ENCODE measurements around the gene AMOTL1. TPM values are rescaled to one million over a fixed set of nuclear protein-coding genes. Genes with fewer than 3 reads are reported as not detected.
A peak's percentile ranks its signal among the peaks of the same experiment; 100 is the strongest.

Gene AMOTL1
- total RNA-seq, 3 donors from 2014 or later, result 6.5 to 94.7 (median 11.3) TPM

DNA sequence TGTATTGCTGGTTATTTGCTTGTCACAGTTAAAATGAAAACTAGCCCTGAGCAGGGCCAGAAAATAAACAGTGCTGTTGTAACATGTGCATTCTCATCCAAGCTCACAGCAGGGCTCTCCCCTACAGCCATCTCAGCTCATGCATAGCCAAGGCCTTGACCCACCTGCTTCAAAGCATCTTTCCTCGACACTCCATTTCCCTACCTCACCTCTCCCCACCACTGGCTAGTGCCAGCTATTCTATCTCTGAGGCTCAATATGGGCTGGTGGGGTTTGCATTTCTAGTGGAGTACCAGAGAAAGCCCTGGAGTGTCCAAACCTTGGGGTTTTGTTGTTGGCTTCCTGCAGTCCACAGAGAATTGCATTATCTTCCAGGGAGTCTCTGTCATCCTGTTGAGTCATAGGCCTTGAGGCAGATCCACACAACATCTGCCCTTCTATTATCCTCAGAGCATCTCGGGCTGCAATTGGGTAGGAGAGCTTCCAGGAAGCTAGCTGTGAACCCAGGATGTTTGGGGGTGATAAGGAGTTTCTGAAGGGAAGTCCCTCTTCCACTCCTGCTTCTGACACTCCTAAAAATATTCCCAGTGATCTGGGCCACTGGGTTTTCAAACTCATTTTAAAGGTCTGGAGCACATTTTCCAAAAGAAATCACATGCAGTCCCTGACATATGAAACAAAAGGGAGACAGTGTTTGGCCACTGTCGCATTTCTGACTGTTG lies 36.1 kb upstream of the AMOTL1 start:
- Histone ChIP-seq H3K4me1 (ENCODE audit: low read depth) (no peaks in the 10 kb centered on the region), H3K9me3 (no peaks in the 10 kb centered on the region), H3K36me3 (ENCODE audit: low read depth) (no peaks in the 10 kb centered on the region), H3K4me3 (no peak overlapping the region)
- intact Hi-C loops (cut with DNase I, micrococcal nuclease), result loop anchor here in 1 of 2 donors (10.0 kb wide), 1 partner anchor 107 kb away; no protein-coding TSS in a partner anchor
- no peak for DNase-seq
- peak; percentile 49 for ATAC-seq
- TF ChIP-seq, protein P1, sequence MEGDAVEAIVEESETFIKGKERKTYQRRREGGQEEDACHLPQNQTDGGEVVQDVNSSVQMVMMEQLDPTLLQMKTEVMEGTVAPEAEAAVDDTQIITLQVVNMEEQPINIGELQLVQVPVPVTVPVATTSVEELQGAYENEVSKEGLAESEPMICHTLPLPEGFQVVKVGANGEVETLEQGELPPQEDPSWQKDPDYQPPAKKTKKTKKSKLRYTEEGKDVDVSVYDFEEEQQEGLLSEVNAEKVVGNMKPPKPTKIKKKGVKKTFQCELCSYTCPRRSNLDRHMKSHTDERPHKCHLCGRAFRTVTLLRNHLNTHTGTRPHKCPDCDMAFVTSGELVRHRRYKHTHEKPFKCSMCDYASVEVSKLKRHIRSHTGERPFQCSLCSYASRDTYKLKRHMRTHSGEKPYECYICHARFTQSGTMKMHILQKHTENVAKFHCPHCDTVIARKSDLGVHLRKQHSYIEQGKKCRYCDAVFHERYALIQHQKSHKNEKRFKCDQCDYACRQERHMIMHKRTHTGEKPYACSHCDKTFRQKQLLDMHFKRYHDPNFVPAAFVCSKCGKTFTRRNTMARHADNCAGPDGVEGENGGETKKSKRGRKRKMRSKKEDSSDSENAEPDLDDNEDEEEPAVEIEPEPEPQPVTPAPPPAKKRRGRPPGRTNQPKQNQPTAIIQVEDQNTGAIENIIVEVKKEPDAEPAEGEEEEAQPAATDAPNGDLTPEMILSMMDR (IDR thresholded peaks at IDR 0.05), result no peak

DNA sequence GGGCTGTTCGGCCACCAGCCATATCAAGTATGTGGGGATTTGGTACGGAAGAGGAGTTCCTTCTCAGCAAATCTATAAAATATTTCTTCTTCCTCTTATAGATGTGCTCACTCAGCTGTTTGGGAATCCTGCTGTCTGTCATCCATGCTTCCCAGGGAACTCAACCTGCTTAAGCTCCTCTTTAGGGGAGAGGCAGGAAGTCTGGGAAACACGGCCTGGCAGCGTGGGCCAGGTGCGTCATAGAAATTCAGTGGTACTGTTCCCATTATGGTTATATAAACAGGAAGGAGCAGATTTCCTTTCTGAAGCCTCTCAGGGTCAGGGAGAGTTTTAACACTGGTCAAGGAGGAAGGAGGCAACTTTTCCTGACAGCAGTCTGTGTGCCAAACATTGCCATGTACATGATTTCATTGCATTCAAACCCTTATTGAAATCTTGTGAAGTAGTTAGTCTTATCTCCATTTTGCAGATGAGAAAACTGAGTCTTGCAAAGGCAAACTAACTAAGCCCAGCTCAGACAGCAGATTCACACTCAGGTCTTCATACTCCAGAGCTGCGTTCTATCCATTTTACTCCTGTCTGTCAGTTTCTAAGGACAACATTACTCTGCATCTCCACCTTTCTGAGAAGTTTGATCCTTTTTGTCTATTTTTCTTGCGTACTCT lies 35.4 kb upstream of the AMOTL1 start:
- ATAC-seq, result peak; percentile 22
- intact Hi-C loops (cut with DNase I, micrococcal nuclease), result loop anchor here in 1 of 2 donors (10.0 kb wide), 1 partner anchor 108 kb away; no protein-coding TSS in a partner anchor
- Histone ChIP-seq H3K4me1 (ENCODE audit: low read depth) (no peaks in the 10 kb centered on the region), H3K9me3 (no peaks in the 10 kb centered on the region), H3K36me3 (ENCODE audit: low read depth) (no peaks in the 10 kb centered on the region), H3K4me3 (no peak overlapping the region)
- no peak for DNase-seq
- TF ChIP-seq, protein P1 (IDR thresholded peaks at IDR 0.05), result no peak

DNA sequence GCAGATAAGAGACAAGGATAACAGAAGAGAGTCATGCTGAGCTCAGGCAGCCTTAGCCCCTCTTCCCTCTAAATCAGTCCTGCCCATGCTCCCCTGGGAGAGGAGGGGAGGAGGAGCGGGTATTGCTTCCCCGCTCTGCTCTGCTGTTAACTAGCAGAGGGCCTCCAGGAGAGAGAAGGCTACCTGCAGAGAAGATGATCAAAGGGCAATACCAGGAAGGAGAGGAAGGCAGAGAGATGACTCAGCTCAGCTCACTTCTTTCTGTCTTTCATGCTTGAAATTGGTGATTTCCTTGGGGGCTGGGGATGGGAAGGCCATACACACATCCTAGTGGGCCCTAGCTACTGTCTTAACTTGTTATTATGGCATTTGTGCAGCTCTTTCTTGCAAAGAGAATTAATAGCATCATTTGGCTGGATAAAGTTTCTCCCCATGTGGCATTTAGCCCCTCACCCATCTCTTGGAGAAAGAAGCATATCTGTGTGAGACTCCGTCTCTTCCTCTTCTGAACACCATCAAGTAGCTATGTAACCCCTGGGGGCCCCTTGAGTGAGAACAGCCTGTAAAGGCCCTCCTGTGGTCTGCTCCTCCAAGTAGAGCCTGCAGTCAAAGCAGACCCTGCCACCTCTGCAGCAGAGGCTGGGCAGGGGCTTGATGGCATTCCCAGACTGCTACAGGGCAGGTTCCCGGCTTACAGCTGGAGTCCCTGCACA lies 33.4 kb upstream of the AMOTL1 start:
- DNase-seq (no peak), ATAC-seq (no peak)
- H3K36me3 ChIP-seq (ENCODE audit: low read depth), result no peaks in the 10 kb centered on the region
- TF ChIP-seq, protein P1 (IDR thresholded peaks at IDR 0.05), result no peak
- no peaks in the 10 kb centered on the region for H3K9me3 ChIP-seq
- no peak overlapping the region for H3K4me3 ChIP-seq
- no peaks in the 10 kb centered on the region for H3K4me1 ChIP-seq (ENCODE audit: low read depth)
- intact Hi-C loops (cut with DNase I, micrococcal nuclease), result loop anchor here in 1 of 2 donors (10.0 kb wide), 1 partner anchor 110 kb away; no protein-coding TSS in a partner anchor

DNA sequence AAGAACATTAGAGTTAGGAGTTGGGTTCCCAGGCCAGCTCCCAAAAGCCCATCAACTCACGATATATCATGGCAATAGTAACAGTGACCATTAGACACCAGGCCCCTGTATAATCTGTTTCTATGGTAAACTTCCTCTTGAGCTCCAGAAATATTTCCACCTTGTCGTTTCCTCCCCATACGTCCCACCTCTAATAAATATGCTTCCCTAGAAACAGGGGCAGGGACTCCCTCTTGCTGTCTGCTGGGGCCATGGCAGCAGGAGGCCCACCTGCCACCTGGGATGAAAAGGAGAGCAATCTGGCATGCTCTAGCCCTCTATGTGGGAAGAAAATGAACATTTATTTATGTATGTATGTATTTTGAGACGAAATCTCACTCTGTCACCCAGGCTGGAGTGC lies 32.2 kb upstream of the AMOTL1 start:
- no peaks in the 10 kb centered on the region for H3K9me3 ChIP-seq
- TF ChIP-seq, protein P1 (IDR thresholded peaks at IDR 0.05), result no peak

DNA sequence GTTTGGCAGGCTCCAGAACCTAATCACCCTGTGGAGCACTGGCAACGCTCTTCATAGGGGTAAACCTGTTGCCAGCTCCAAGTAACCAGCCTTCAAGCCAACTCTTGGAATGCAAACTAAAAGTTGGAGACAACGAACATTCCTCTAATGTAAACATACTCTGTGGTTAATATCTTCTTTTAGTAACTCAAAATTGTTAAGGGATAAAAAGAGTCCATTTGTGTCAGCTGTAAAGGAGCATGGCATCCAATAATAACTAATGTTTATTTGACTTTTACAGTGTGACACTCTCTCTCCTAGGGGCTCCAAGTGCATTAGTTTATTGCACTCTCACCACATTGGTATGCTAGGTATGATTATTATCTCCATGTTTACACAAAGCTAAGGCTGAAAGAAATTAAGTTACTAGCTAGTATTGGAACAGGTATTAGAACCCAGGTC lies 31.0 kb upstream of the AMOTL1 start:
- Histone ChIP-seq H3K9me3 (no peaks in the 10 kb centered on the region), H3K36me3 (ENCODE audit: low read depth) (no peaks in the 10 kb centered on the region), H3K4me3 (no peak overlapping the region), H3K4me1 (ENCODE audit: low read depth) (no peaks in the 10 kb centered on the region)
- TF ChIP-seq, protein P1 (IDR thresholded peaks at IDR 0.05), result no peak
- DNase-seq (no peak), ATAC-seq (no peak)
- intact Hi-C loops (cut with DNase I, micrococcal nuclease), result loop anchor here in 1 of 2 donors (10.0 kb wide), 1 partner anchor 112 kb away; no protein-coding TSS in a partner anchor

More for the DNA sequence above, 32.2 kb upstream of the AMOTL1 start:
- Histone ChIP-seq H3K4me1 (ENCODE audit: low read depth) (no peaks in the 10 kb centered on the region), H3K4me3 (no peak overlapping the region), H3K36me3 (ENCODE audit: low read depth) (no peaks in the 10 kb centered on the region)
- intact Hi-C loops (cut with DNase I, micrococcal nuclease), result loop anchor here in 1 of 2 donors (10.0 kb wide), 1 partner anchor 111 kb away; no protein-coding TSS in a partner anchor
- DNase-seq (no peak), ATAC-seq (no peak)
